HG03439 (cell line): ENCODE data around the gene USP44.

Source experiments
- ATAC-seq: cut with Tn5 transposase; IDR thresholded peaks from one replicate; pipeline ENCODE4 v1.9.1; 2021; ENCODE audit warnings: mild to moderate bottlenecking, moderate library complexity; ENCODE audit not compliant: unreplicated experiment

The USP44 gene

GRCh38 chr12:95548539-95549391 is 2.5 kb downstream of the USP44 start:
- no peak for ATAC-seq

GRCh38 chr12:95548056-95548538 is 3.2 kb downstream of the USP44 start:
- ATAC-seq, result no peak

GRCh38 chr12:95547522-95548055 is 3.7 kb downstream of the USP44 start:
- no peak for ATAC-seq

GRCh38 chr12:95546491-95546813 is 4.8 kb downstream of the USP44 start:
- ATAC-seq, result no peak

- ATAC-seq, result no peak
Measured at GRCh38 chr12:95545731-95546490, 5.4 kb downstream of the USP44 start.

GRCh38 chr12:95545303-95545702 is 6.0 kb downstream of the USP44 start:
- ATAC-seq, result no peak

- no peak for ATAC-seq
Measured at GRCh38 chr12:95544756-95545155, 6.5 kb downstream of the USP44 start.

- ATAC-seq, result no peak
Measured at GRCh38 chr12:95543305-95543704, 8.0 kb downstream of the USP44 start.

- ATAC-seq, result no peak
Measured at GRCh38 chr12:95541436-95541835, 9.8 kb downstream of the USP44 start.

GRCh38 chr12:95538656-95539055 is 12.6 kb downstream of the USP44 start:
- ATAC-seq, result no peak

- ATAC-seq, result no peak
Measured at GRCh38 chr12:95538006-95538405, 13.3 kb downstream of the USP44 start.

- ATAC-seq, result no peak
Measured at GRCh38 chr12:95533985-95534384, 17.3 kb downstream of the USP44 start.

- ATAC-seq, result no peak
Measured at GRCh38 chr12:95532851-95533250, 18.4 kb downstream of the USP44 start.

GRCh38 chr12:95529693-95530225 is 21.5 kb downstream of the USP44 start:
- ATAC-seq, result no peak

- no peak for ATAC-seq
Measured at GRCh38 chr12:95528431-95528830, 22.8 kb downstream of the USP44 start.

GRCh38 chr12:95522692-95523091 is 28.6 kb downstream of the USP44 start:
- ATAC-seq, result no peak

- ATAC-seq, result no peak
Measured at GRCh38 chr12:95520816-95521215, 30.5 kb downstream of the USP44 start.

GRCh38 chr12:95518944-95519343 is 32.3 kb downstream of the USP44 start:
- no peak for ATAC-seq

- ATAC-seq, result no peak
Measured at GRCh38 chr12:95517246-95517645, 34.0 kb downstream of the USP44 start.

- no peak for ATAC-seq
Measured at GRCh38 chr12:95516757-95517156, 34.5 kb downstream of the USP44 start.

- ATAC-seq, result no peak
Measured at GRCh38 chr12:95515197-95515596, 36.1 kb downstream of the USP44 start.

- ATAC-seq, result no peak
Measured at GRCh38 chr12:95513599-95513998, 37.7 kb downstream of the USP44 start.
